Measurements from ENCODE around the gene NUP35. TPM values are rescaled to one million over a fixed set of nuclear protein-coding genes. Genes with fewer than 3 reads are reported as not detected.

The NUP35 gene
- total RNA-seq, 1 experiment from 2014 or later, result 28.9 TPM

GRCh38 chr2:183204397-183204796, 80.2 kb downstream of the NUP35 start:
- POLR2A ChIA-PET, result no interaction called here
- BruUV-seq (replicated peaks), result no TSS peak
- no peaks in the 10 kb centered on the region for H3K4me1 ChIP-seq (ENCODE audit: control insufficient read depth, insufficient read depth, low read length)
- in situ Hi-C loops (cut with HindIII; ENCODE audit: low pct_unique_long_range_greater_than_20kb, low sequenced_read_pairs), result no loop called here
- DNase-seq (ENCODE audit: low read depth, low spot score) (no peak), ATAC-seq (no peak)
- no peaks in the 10 kb centered on the region for H3K27me3 ChIP-seq (ENCODE audit: control insufficient read depth, insufficient read depth, low read length)
- H3K36me3 ChIP-seq (ENCODE audit: control insufficient read depth, insufficient read depth, low read length), result no peaks in the 10 kb centered on the region
- no peak overlapping the region for H3K27ac ChIP-seq (ENCODE audit: low read length)
- CTCF ChIA-PET, result no interaction called here
- no peak overlapping the region for H3K4me3 ChIP-seq (ENCODE audit: low read depth in 2 of 2, low read length in 2 of 2)
- TF ChIP-seq TCF7L2 (IDR thresholded peaks at IDR 0.05; ENCODE audit: low read depth, low read length) (no peak), CTCF (IDR thresholded peaks at IDR 0.05) (no peak), SIN3A (IDR thresholded peaks at IDR 0.05; ENCODE audit: borderline replicate concordance, insufficient read depth, low read depth, low read length) (no peak), POLR2AphosphoS5 (IDR thresholded peaks at IDR 0.05; ENCODE audit: low read depth, low read length) (no peak), REST (IDR thresholded peaks at IDR 0.05; ENCODE audit: insufficient read depth in 1 of 2, low read depth in 2 of 2, low read length in 1 of 2) (no peak)
- H3K9me3 ChIP-seq (ENCODE audit: control insufficient read depth, insufficient read depth, low read depth, low read length), result no peaks in the 10 kb centered on the region
- intact Hi-C loops (cut with micrococcal nuclease; ENCODE audit: unreplicated experiment), result no loop called here

GRCh38 chr2:183207110-183207509, 82.9 kb downstream of the NUP35 start:
- POLR2A ChIA-PET, result no interaction called here
- Histone ChIP-seq H3K4me3 (ENCODE audit: low read depth in 2 of 2, low read length in 2 of 2) (no peak overlapping the region), H3K27me3 (ENCODE audit: control insufficient read depth, insufficient read depth, low read length) (no peaks in the 10 kb centered on the region), H3K4me1 (ENCODE audit: control insufficient read depth, insufficient read depth, low read length) (no peaks in the 10 kb centered on the region), H3K9me3 (ENCODE audit: control insufficient read depth, insufficient read depth, low read depth, low read length) (no peaks in the 10 kb centered on the region), H3K27ac (ENCODE audit: low read length) (no peak overlapping the region), H3K36me3 (ENCODE audit: control insufficient read depth, insufficient read depth, low read length) (no peaks in the 10 kb centered on the region)
- no peak for ATAC-seq
- TF ChIP-seq SIN3A (IDR thresholded peaks at IDR 0.05; ENCODE audit: borderline replicate concordance, insufficient read depth, low read depth, low read length) (no peak), TCF7L2 (IDR thresholded peaks at IDR 0.05; ENCODE audit: low read depth, low read length) (no peak), POLR2AphosphoS5 (IDR thresholded peaks at IDR 0.05; ENCODE audit: low read depth, low read length) (no peak), REST (IDR thresholded peaks at IDR 0.05; ENCODE audit: insufficient read depth in 1 of 2, low read depth in 2 of 2, low read length in 1 of 2) (no peak), CTCF (IDR thresholded peaks at IDR 0.05) (no peak)
- BruUV-seq (replicated peaks), result no TSS peak
- in situ Hi-C loops (cut with HindIII; ENCODE audit: low pct_unique_long_range_greater_than_20kb, low sequenced_read_pairs) (no loop called here), intact Hi-C loops (cut with micrococcal nuclease; ENCODE audit: unreplicated experiment) (no loop called here)
- CTCF ChIA-PET, result no interaction called here
- DNase-seq (ENCODE audit: low read depth, low spot score), result no peak

Measured in Panc1 (cell line).